MCF 10A (cell line): Measurements from ENCODE around the gene PVALEF. TPM values are rescaled to one million over a fixed set of nuclear protein-coding genes. Genes with fewer than 3 reads are reported as not detected.
"Not testable (repeated sequence)": the region's sequence is repeated elsewhere in the genome, so short reads cannot be mapped to it uniquely, and the experiment has no call there.

Source experiments
- BruUV-seq: library from RNA; stranded (reverse); fragments of 400-500 nt; replicated peaks from 2 replicates; lab custom pipeline; 2021; lab: Mats Ljungman, UMichigan
- CTCF ChIA-PET: fragments of 300-600 bp; sonication (Branson Sonifier 250); formaldehyde crosslinking; extraction: SDS; loops from one replicate; lab custom pipeline; 2021; ENCODE audit warnings: antibody characterized with exemption, inconsistent platforms; lab: Yijun Ruan, JAX
- POLR2A ChIA-PET: fragments of 300-600, 350-650 bp; sonication (Branson Sonifier 250); formaldehyde crosslinking; extraction: SDS; loops from one replicate; lab custom pipeline; 2020; ENCODE audit warnings: antibody characterized with exemption, inconsistent platforms; lab: Yijun Ruan, JAX
- DNase-seq: peaks from one replicate; pipeline ENCODE4 v3.0.0-alpha.2; 2018; ENCODE audit not compliant: unreplicated experiment
- H3K27ac Mint-ChIP-seq: one replicate; pipeline ENCODE4 v1.8.0; 2022; ENCODE audit warnings: mild to moderate bottlenecking, low read depth, mixed read lengths; ENCODE audit not compliant: unreplicated experiment
- H3K27me3 Mint-ChIP-seq: one replicate; pipeline ENCODE4 v1.8.0; 2022; ENCODE audit warnings: mixed read lengths; ENCODE audit not compliant: insufficient read depth, unreplicated experiment
- H3K36me3 Mint-ChIP-seq: one replicate; pipeline ENCODE4 v1.8.0; 2022; ENCODE audit warnings: mild to moderate bottlenecking, moderate library complexity, mixed read lengths; ENCODE audit not compliant: insufficient read depth, unreplicated experiment
- H3K4me1 Mint-ChIP-seq: one replicate; pipeline ENCODE4 v1.8.0; 2022; ENCODE audit warnings: mixed read lengths; ENCODE audit not compliant: insufficient read depth, unreplicated experiment
- H3K4me3 Mint-ChIP-seq: one replicate; pipeline ENCODE4 v1.8.0; 2022; ENCODE audit warnings: mild to moderate bottlenecking, moderate library complexity, mixed read lengths; ENCODE audit not compliant: unreplicated experiment
- H3K9me3 Mint-ChIP-seq: one replicate; pipeline ENCODE4 v1.8.0; 2022; ENCODE audit warnings: mixed read lengths; ENCODE audit not compliant: unreplicated experiment
- CTCF ChIP-seq: fragments of 200-600 bp; IDR thresholded peaks from one replicate; pipeline ENCODE4 v1.8.0; 2022; ENCODE audit warnings: antibody characterized with exemption, mild to moderate bottlenecking; ENCODE audit not compliant: unreplicated experiment
- intact Hi-C: fragments of 100-400 bp; cut with micrococcal nuclease; formaldehyde crosslinking; loops from 2 replicates; pipeline ENCODE4 v1.14.1; 2022
- total RNA-seq: library from RNA; stranded (reverse); gene quantifications from 2 replicates; pipeline ENCODE4 v1.2.3, GENCODE V29; 2022

The PVALEF gene
- total RNA-seq, 1 experiment from 2014 or later, result not detected

- intact Hi-C loops, result loop anchor here (2.0 kb wide), 3 partner anchors 57 to 339 kb away; no protein-coding TSS in a partner anchor
- Mint-ChIP-seq H3K9me3 (no peaks in the 10 kb centered on the region), H3K4me1 (no peaks in the 10 kb centered on the region), H3K36me3 (no peaks in the 10 kb centered on the region), H3K4me3 (no peak overlapping the region), H3K27ac (no peak overlapping the region), H3K27me3 (no peaks in the 10 kb centered on the region)
- BruUV-seq, result no TSS peak
- CTCF ChIA-PET, result interaction anchor here (0.6 to 1.7 kb wide), 6 partner anchors 9 to 341 kb away, joined by 3 to 7 read pairs (median 4); no protein-coding TSS in a partner anchor
- POLR2A ChIA-PET, result interaction anchor here (1.2 kb wide), 1 partner anchor 9 kb away, joined by 4 read pairs; no protein-coding TSS in a partner anchor
- no peak for TF ChIP-seq CTCF
- no peak for DNase-seq
These were observed 21.4 kb upstream of the PVALEF start for GRCh38 chr17:81143717-81144422.

- ChIA-PET CTCF (interaction anchor here (1.0 to 1.7 kb wide), 2 partner anchors 56 to 341 kb away, joined by 4 to 7 read pairs; no protein-coding TSS in a partner anchor), POLR2A (interaction anchor here (1.2 kb wide), 1 partner anchor 10 kb away, joined by 4 read pairs; no protein-coding TSS in a partner anchor)
- no peak for TF ChIP-seq CTCF
- H3K27ac Mint-ChIP-seq, result no peak overlapping the region
- intact Hi-C loops, result no loop called here
- H3K4me3 Mint-ChIP-seq, result no peak overlapping the region
- no peaks in the 10 kb centered on the region for H3K4me1 Mint-ChIP-seq
- no peak for DNase-seq
- peaks cover 1% of the 10 kb centered on the region for H3K27me3 Mint-ChIP-seq
- no peaks in the 10 kb centered on the region for H3K36me3 Mint-ChIP-seq
- no peaks in the 10 kb centered on the region for H3K9me3 Mint-ChIP-seq
- no TSS peak for BruUV-seq
These were observed 20.9 kb upstream of the PVALEF start for GRCh38 chr17:81144423-81144781.

- POLR2A ChIA-PET, result not testable (repeated sequence)
These were observed 19.1 kb upstream of the PVALEF start for GRCh38 chr17:81146208-81146607.

DNA sequence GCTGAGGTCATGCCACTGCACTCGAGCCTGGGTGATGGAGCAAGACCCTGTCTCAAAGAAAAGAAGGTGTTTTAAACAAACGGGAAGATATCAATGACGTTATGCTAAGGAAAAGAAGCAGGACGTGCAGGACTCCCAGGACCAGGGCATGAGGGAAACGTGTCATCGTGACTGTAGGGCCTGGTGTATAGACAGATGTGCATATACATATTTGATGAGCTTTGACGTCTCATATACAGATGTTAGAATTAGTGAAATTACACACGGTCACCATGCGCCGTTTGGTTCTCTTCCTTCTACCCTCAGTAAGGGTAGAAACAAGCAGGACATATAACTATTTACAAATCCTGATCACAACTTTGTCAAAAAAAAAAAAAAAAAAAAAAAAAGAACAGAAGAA is 17.6 kb upstream of the PVALEF start:
- DNase-seq, result no peak
- no peak for TF ChIP-seq CTCF
- H3K4me1 Mint-ChIP-seq, result no peaks in the 10 kb centered on the region
- H3K9me3 Mint-ChIP-seq, result no peaks in the 10 kb centered on the region
- peaks cover 15% of the 10 kb centered on the region for H3K27me3 Mint-ChIP-seq
- no TSS peak for BruUV-seq
- POLR2A ChIA-PET, result no interaction called here
- CTCF ChIA-PET, result no interaction called here
- intact Hi-C loops, result no loop called here
- H3K27ac Mint-ChIP-seq, result no peak overlapping the region
- no peak overlapping the region for H3K4me3 Mint-ChIP-seq
- no peaks in the 10 kb centered on the region for H3K36me3 Mint-ChIP-seq

More at GRCh38 chr17:81146208-81146607, 19.1 kb upstream of the PVALEF start:
- DNase-seq, H3K27ac Mint-ChIP-seq, intact Hi-C loops, H3K9me3 Mint-ChIP-seq, H3K36me3 Mint-ChIP-seq, H3K4me1 Mint-ChIP-seq, H3K4me3 Mint-ChIP-seq, BruUV-seq: not testable (repeated sequence)
- peaks cover 15% of the 10 kb centered on the region for H3K27me3 Mint-ChIP-seq
- CTCF ChIA-PET, result interaction anchor here (0.7 kb wide), 1 partner anchor 54 kb away, joined by 3 read pairs; no protein-coding TSS in a partner anchor
